Measurements from ENCODE around the gene ABCC1.

DNA sequence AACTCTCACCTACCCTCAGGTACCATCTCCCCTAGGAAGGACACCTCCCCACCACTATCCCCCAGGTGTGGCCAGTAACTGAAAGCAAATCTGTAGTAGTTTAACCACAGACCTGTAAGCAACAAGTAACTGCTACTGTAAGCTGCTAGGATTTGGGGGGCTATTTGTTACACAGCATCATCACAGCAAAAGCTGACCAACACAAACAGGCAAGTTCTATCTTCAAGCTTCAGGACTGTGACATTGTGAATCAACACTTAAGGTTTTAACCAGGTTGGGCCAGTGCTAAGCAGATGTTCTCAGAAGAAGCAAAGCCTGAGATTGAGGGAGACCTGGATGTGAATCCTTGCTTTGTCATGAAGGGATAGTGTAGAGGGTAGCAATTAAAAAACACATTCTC is 226.9 kb downstream of the ABCC1 start:
- TF ChIP-seq, protein P1, sequence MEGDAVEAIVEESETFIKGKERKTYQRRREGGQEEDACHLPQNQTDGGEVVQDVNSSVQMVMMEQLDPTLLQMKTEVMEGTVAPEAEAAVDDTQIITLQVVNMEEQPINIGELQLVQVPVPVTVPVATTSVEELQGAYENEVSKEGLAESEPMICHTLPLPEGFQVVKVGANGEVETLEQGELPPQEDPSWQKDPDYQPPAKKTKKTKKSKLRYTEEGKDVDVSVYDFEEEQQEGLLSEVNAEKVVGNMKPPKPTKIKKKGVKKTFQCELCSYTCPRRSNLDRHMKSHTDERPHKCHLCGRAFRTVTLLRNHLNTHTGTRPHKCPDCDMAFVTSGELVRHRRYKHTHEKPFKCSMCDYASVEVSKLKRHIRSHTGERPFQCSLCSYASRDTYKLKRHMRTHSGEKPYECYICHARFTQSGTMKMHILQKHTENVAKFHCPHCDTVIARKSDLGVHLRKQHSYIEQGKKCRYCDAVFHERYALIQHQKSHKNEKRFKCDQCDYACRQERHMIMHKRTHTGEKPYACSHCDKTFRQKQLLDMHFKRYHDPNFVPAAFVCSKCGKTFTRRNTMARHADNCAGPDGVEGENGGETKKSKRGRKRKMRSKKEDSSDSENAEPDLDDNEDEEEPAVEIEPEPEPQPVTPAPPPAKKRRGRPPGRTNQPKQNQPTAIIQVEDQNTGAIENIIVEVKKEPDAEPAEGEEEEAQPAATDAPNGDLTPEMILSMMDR (IDR thresholded peaks at IDR 0.05): no peak
- TF ChIP-seq POLR2A (IDR thresholded peaks at IDR 0.05): no peak

Data from Peyer's patch (tissue), 4 donors.